Measurements from ENCODE around the gene ASNS. TPM values are rescaled to one million over a fixed set of nuclear protein-coding genes. Genes with fewer than 3 reads are reported as not detected.

ASNS gene
- total RNA-seq, 1 experiment from 2014 or later = 374 TPM

- no peak overlapping the region for H3K27ac Mint-ChIP-seq (ENCODE audit: unreplicated experiment)
- CTCF ChIA-PET = interaction anchor here (1.2 kb wide), 1 partner anchor 740 kb away, joined by 3 read pairs; no protein-coding TSS in a partner anchor
- no peaks in the 10 kb centered on the region for H3K36me3 Mint-ChIP-seq (ENCODE audit: insufficient read depth, unreplicated experiment)
- BruUV-seq (replicated peaks) = no TSS peak
- H3K4me1 Mint-ChIP-seq (ENCODE audit: low read depth, unreplicated experiment) = no peaks in the 10 kb centered on the region
- Histone ChIP-seq H3K4me3 (ENCODE audit: low read depth, low read length) (no peak overlapping the region), H3K9me3 (no peaks in the 10 kb centered on the region), H3K4me1 (no peaks in the 10 kb centered on the region), H3K27me3 (replicated peaks; ENCODE audit: control insufficient read depth, insufficient read depth, low read length) (no peaks in the 10 kb centered on the region), H3K36me3 (ENCODE audit: control insufficient read depth, insufficient read depth, low read length) (no peaks in the 10 kb centered on the region)
- H3K27me3 Mint-ChIP-seq (ENCODE audit: insufficient read depth, unreplicated experiment) = peaks cover 3% of the 10 kb centered on the region
- no peak for DNase-seq
- POLR2A ChIA-PET = no interaction called here
- H3K9me3 Mint-ChIP-seq (ENCODE audit: unreplicated experiment) = no peaks in the 10 kb centered on the region
- TF ChIP-seq, protein P1, sequence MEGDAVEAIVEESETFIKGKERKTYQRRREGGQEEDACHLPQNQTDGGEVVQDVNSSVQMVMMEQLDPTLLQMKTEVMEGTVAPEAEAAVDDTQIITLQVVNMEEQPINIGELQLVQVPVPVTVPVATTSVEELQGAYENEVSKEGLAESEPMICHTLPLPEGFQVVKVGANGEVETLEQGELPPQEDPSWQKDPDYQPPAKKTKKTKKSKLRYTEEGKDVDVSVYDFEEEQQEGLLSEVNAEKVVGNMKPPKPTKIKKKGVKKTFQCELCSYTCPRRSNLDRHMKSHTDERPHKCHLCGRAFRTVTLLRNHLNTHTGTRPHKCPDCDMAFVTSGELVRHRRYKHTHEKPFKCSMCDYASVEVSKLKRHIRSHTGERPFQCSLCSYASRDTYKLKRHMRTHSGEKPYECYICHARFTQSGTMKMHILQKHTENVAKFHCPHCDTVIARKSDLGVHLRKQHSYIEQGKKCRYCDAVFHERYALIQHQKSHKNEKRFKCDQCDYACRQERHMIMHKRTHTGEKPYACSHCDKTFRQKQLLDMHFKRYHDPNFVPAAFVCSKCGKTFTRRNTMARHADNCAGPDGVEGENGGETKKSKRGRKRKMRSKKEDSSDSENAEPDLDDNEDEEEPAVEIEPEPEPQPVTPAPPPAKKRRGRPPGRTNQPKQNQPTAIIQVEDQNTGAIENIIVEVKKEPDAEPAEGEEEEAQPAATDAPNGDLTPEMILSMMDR (IDR thresholded peaks at IDR 0.05; ENCODE audit: insufficient read depth in 1 of 2, low read depth in 1 of 2, low read length in 1 of 2, severe bottlenecking in 1 of 2, unreplicated experiment in 1 of 2) = no peak
- H3K4me3 Mint-ChIP-seq (ENCODE audit: unreplicated experiment) = no peak overlapping the region
- intact Hi-C loops (cut with micrococcal nuclease; ENCODE audit: unreplicated experiment) = loop anchor here (2.0 kb wide), 1 partner anchor 169 kb away; no protein-coding TSS in a partner anchor
Observed at GRCh38 chr7:97844036-97844435, 28.2 kb downstream of the ASNS start.

GRCh38 chr7:97842772-97843345 is 29.3 kb downstream of the ASNS start:
- CTCF ChIA-PET = no interaction called here
- TF ChIP-seq, protein P1 (IDR thresholded peaks at IDR 0.05; ENCODE audit: insufficient read depth in 1 of 2, low read depth in 1 of 2, low read length in 1 of 2, severe bottlenecking in 1 of 2, unreplicated experiment in 1 of 2) = no peak
- Mint-ChIP-seq H3K9me3 (ENCODE audit: unreplicated experiment) (no peaks in the 10 kb centered on the region), H3K4me3 (ENCODE audit: unreplicated experiment) (no peak overlapping the region), H3K4me1 (ENCODE audit: low read depth, unreplicated experiment) (no peaks in the 10 kb centered on the region), H3K36me3 (ENCODE audit: insufficient read depth, unreplicated experiment) (no peaks in the 10 kb centered on the region), H3K27me3 (ENCODE audit: insufficient read depth, unreplicated experiment) (peaks cover 6% of the 10 kb centered on the region), H3K27ac (ENCODE audit: unreplicated experiment) (no peak overlapping the region)
- Histone ChIP-seq H3K36me3 (ENCODE audit: control insufficient read depth, insufficient read depth, low read length) (no peaks in the 10 kb centered on the region), H3K27me3 (replicated peaks; ENCODE audit: control insufficient read depth, insufficient read depth, low read length) (no peaks in the 10 kb centered on the region), H3K4me1 (no peaks in the 10 kb centered on the region), H3K4me3 (ENCODE audit: low read depth, low read length) (no peak overlapping the region), H3K9me3 (no peaks in the 10 kb centered on the region)
- no TSS peak for BruUV-seq (replicated peaks)
- DNase-seq = no peak
- intact Hi-C loops (cut with micrococcal nuclease; ENCODE audit: unreplicated experiment) = no loop called here
- POLR2A ChIA-PET = no interaction called here

- TF ChIP-seq, protein P1 (IDR thresholded peaks at IDR 0.05; ENCODE audit: insufficient read depth in 1 of 2, low read depth in 1 of 2, low read length in 1 of 2, severe bottlenecking in 1 of 2, unreplicated experiment in 1 of 2) = no peak
- intact Hi-C loops (cut with micrococcal nuclease; ENCODE audit: unreplicated experiment) = no loop called here
- Mint-ChIP-seq H3K36me3 (ENCODE audit: insufficient read depth, unreplicated experiment) (no peaks in the 10 kb centered on the region), H3K4me3 (ENCODE audit: unreplicated experiment) (no peak overlapping the region), H3K4me1 (ENCODE audit: low read depth, unreplicated experiment) (no peaks in the 10 kb centered on the region), H3K27me3 (ENCODE audit: insufficient read depth, unreplicated experiment) (peaks cover 6% of the 10 kb centered on the region), H3K27ac (ENCODE audit: unreplicated experiment) (no peak overlapping the region), H3K9me3 (ENCODE audit: unreplicated experiment) (no peaks in the 10 kb centered on the region)
- no TSS peak for BruUV-seq (replicated peaks)
- H3K9me3 ChIP-seq = no peaks in the 10 kb centered on the region
- POLR2A ChIA-PET = no interaction called here
- no peaks in the 10 kb centered on the region for H3K36me3 ChIP-seq (ENCODE audit: control insufficient read depth, insufficient read depth, low read length)
- no peak overlapping the region for H3K4me3 ChIP-seq (ENCODE audit: low read depth, low read length)
- no peaks in the 10 kb centered on the region for H3K27me3 ChIP-seq (replicated peaks; ENCODE audit: control insufficient read depth, insufficient read depth, low read length)
- DNase-seq = no peak
- no peaks in the 10 kb centered on the region for H3K4me1 ChIP-seq
- CTCF ChIA-PET = no interaction called here
Observed at GRCh38 chr7:97842006-97842405, 30.2 kb downstream of the ASNS start.

Data from Caco-2 (cell line).